H1 (cell line): ENCODE results near the gene GJD2. TPM values are rescaled to one million over a fixed set of nuclear protein-coding genes. Genes with fewer than 3 reads are reported as not detected.

Experiments used
- BACH1 ChIP-seq: IDR thresholded peaks from 2 replicates; pipeline ENCODE4 v1.6.1; 2012; ENCODE audit warnings: low read length, improper control_type of control experiment
- CEBPB ChIP-seq: IDR thresholded peaks from 2 replicates; pipeline ENCODE4 v1.6.1; 2012; ENCODE audit warnings: low read depth, low read length
- EP300 ChIP-seq, 2 experiments: IDR thresholded peaks; 1 replicate in 1 of 2; 2 replicates in 1 of 2; pipeline ENCODE4 v1.6.1; 2011 to 2012; ENCODE audit warnings: low read depth in 2 of 2, low read length in 2 of 2, mild to moderate bottlenecking in 2 of 2, borderline replicate concordance in 1 of 2, inconsistent platforms in 1 of 2, moderate library complexity in 1 of 2
- HDAC2 ChIP-seq, 2 experiments: fragments of 300-600 bp in 1 of 2; sonication (generic) in 1 of 2; IDR thresholded peaks; 2 replicates each; pipeline ENCODE4 v1.6.1; 2011 to 2012; ENCODE audit warnings: low read depth in 2 of 2, low read length in 2 of 2, mild to moderate bottlenecking in 2 of 2, moderate library complexity in 2 of 2, borderline replicate concordance in 1 of 2, inconsistent platforms in 1 of 2
- JUND ChIP-seq: IDR thresholded peaks from 2 replicates; pipeline ENCODE4 v1.6.1; 2011; ENCODE audit warnings: mild to moderate bottlenecking, improper control_type of control experiment, low read length
- KDM5A ChIP-seq: fragments of 200-600 bp; IDR thresholded peaks from 2 replicates; pipeline ENCODE4 v1.7.1; 2012; ENCODE audit warnings: mild to moderate bottlenecking, low read length, inconsistent platforms, mixed read lengths
- SP1 ChIP-seq: IDR thresholded peaks from 2 replicates; pipeline ENCODE4 v1.6.1; 2011; ENCODE audit warnings: low read depth, low read length
- TAF7 ChIP-seq: optimal IDR thresholded peaks from 2 replicates; pipeline ENCODE3; 2011; ENCODE audit warnings: low read depth, mild to moderate bottlenecking, inconsistent platforms, low read length, moderate library complexity, borderline replicate concordance
- polyA plus RNA-seq, 7 experiments: library from polyadenylated mRNA; depleted of rRNA in 3 of 7; stranded (reverse) in 5 of 7; unstranded in 2 of 7; fragments of >200 nt in 5 of 7; fragments of 200-250 nt in 2 of 7; gene quantifications; 1 replicate in 5 of 7; 2 replicates in 1 of 7; 4 replicates in 1 of 7; pipeline versions ENCODE4 v1.2.1 to v1.2.3, GENCODE V29; 2011 to 2013; ENCODE audit warnings: missing spikeins in 2 of 7, mixed read lengths in 2 of 7
- total RNA-seq: library from RNA; stranded (reverse); fragmentation: NEBNext Ultra II Directional; extraction: Animal tissue kit (Norgen Biotek cat#: 25700); gene quantifications from 2 replicates; pipeline ENCODE4 v1.2.1, GENCODE V29; 2021

The GJD2 gene
- total and polyA plus RNA-seq, 2 of the 8 experiments (the other 6 are each of a cell fraction or from before 2014, with no cell fraction given) = 0.39 to 0.54 TPM

DNA sequence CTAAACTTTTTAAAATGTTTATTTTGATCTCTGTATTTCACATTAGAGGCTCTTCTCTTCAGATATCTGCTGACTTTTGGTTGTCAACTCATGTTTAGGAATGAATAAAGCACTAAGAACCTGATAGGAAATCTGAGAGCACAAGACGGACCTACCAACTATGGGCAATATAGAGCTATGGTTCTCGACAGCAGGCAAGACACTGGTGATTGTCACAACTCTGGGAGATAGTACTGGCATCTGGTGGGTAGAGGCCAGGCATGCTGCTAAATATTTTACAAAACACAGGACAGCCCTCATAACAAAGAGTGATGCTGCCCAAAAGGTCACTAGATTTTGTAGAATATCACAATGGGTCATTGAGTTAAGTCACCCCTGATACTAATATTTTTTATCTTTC lies 17.5 kb upstream of the GJD2 start (continued):
- TF ChIP-seq TAF7 (no peak), JUND (no peak), KDM5A (no peak), SP1 (no peak), CEBPB (no peak), HDAC2 (IDR thresholded peaks at IDR 0.05; ENCODE audit: borderline replicate concordance in 1 of 2, low read depth in 2 of 2, low read length in 2 of 2) (no peak), BACH1 (no peak), EP300 (IDR thresholded peaks at IDR 0.05; ENCODE audit: borderline replicate concordance in 1 of 2, low read depth in 2 of 2, low read length in 2 of 2) (no peak)
- TF ChIP-seq, all 59 proteins: peak for 0
